Measurements from ENCODE around the gene PAFAH1B1. TPM values are rescaled to one million over a fixed set of nuclear protein-coding genes. Genes with fewer than 3 reads are reported as not detected.

The PAFAH1B1 gene
- total and polyA plus RNA-seq, 11 donors, result 32.6 to 154 (median 118) TPM

DNA sequence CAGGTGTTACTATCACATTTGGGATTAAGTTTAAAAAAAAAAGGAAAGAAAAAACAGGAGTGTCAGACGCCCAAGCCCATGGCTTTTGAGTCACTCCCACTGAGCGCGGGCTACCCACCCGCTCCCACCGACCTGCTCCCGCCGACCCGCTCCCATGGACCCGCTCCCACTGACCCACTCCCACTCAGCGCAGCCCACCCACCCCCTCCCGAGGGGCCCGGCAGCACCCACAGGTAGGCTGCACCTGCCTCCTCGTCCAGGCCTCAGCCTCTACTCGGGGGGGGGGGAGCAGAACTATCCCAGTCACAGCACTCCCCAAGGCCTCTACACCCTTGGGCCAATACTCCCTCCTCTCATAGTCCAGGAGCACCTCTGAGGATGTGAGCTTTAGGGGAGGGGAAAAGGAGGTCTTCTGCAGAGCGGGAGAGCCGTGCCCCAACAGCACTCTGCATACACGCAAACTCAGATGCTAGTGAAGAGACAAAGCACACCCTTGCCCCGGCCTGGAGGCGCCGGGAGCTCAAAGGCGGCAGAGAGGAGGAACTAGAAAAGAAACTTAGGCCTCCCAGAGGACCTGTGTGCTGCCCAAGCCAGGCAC lies 115.2 kb downstream of the PAFAH1B1 start:
- ATAC-seq, result no peak

DNA sequence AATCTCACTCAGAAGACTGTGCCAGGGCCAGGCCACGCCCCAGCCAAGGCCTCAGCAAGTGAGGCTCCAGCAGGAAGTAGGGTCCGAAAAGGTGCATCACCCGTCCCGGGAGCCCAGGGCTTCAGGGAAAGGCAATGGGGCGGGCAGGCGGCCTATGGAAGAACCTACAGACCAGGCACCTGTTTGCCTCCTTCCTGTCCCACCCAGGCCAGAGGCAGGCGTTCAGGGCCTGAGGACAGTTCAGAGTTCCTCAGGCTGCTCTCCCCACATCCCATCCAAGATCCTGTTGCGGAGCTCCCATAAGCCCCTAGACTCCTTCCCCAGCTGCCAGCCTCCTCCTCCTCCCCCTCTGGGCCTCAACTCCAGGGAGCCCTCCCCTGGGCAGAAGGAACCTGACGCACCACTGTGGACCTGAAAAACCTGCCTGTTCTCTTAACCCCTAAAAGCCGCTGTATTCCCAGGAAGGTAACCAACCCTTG lies 115.8 kb downstream of the PAFAH1B1 start:
- H3K4me3 ChIP-seq, result peak overlapping the region in 9 of 12 donors; percentile 8 to 98 (median 92)
- H3K9me3 ChIP-seq, result no peaks in the 10 kb centered on the region
- intact Hi-C loops (cut with DNase I), result loop anchor here in 1 of 10 donors (10.0 kb wide), 1 partner anchor 314 kb away; no protein-coding TSS in a partner anchor
- WGBS, 4 donors, result 47 to 55% (median 52%) methylated on average over 4 to 10 of the region's 10 CpGs
- ATAC-seq, result no peak
- peaks cover 0 to 3% (median 0%) of the 10 kb centered on the region in 9 donors for H3K36me3 ChIP-seq
- H3K27ac ChIP-seq, result peak overlapping the region in 11 of 12 donors; percentile 65 to 100 (median 87)
- DNase-seq, result peak in 1 of 5 donors; percentile 69
- peaks cover 10 to 85% (median 56%) of the 10 kb centered on the region in 12 donors for H3K4me1 ChIP-seq
- TF ChIP-seq POLR2A (IDR thresholded peaks at IDR 0.05), result no peak
- TF ChIP-seq, protein P1, sequence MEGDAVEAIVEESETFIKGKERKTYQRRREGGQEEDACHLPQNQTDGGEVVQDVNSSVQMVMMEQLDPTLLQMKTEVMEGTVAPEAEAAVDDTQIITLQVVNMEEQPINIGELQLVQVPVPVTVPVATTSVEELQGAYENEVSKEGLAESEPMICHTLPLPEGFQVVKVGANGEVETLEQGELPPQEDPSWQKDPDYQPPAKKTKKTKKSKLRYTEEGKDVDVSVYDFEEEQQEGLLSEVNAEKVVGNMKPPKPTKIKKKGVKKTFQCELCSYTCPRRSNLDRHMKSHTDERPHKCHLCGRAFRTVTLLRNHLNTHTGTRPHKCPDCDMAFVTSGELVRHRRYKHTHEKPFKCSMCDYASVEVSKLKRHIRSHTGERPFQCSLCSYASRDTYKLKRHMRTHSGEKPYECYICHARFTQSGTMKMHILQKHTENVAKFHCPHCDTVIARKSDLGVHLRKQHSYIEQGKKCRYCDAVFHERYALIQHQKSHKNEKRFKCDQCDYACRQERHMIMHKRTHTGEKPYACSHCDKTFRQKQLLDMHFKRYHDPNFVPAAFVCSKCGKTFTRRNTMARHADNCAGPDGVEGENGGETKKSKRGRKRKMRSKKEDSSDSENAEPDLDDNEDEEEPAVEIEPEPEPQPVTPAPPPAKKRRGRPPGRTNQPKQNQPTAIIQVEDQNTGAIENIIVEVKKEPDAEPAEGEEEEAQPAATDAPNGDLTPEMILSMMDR (IDR thresholded peaks at IDR 0.05), result no peak
- no peaks in the 10 kb centered on the region for H3K27me3 ChIP-seq

More for the DNA sequence above, 115.2 kb downstream of the PAFAH1B1 start:
- no peak for DNase-seq
- 65 to 73% (median 70%) methylated on average over 18 to 21 of the region's 21 CpGs for WGBS, 4 donors
- H3K4me3 ChIP-seq, result peak overlapping the region in 9 of 12 donors; percentile 8 to 98 (median 92)
- no peaks in the 10 kb centered on the region for H3K9me3 ChIP-seq
- intact Hi-C loops (cut with DNase I), result loop anchor here in 1 of 10 donors (10.0 kb wide), 1 partner anchor 314 kb away; no protein-coding TSS in a partner anchor
- H3K36me3 ChIP-seq, result peaks cover 0 to 9% (median 5%) of the 10 kb centered on the region in 9 donors
- H3K27me3 ChIP-seq, result no peaks in the 10 kb centered on the region
- H3K4me1 ChIP-seq, result peaks cover 10 to 85% (median 54%) of the 10 kb centered on the region in 12 donors
- no peak for TF ChIP-seq POLR2A (IDR thresholded peaks at IDR 0.05)
- TF ChIP-seq, protein P1 (IDR thresholded peaks at IDR 0.05), result no peak
- peak overlapping the region in 11 of 12 donors; percentile 81 to 100 (median 88) for H3K27ac ChIP-seq

DNA sequence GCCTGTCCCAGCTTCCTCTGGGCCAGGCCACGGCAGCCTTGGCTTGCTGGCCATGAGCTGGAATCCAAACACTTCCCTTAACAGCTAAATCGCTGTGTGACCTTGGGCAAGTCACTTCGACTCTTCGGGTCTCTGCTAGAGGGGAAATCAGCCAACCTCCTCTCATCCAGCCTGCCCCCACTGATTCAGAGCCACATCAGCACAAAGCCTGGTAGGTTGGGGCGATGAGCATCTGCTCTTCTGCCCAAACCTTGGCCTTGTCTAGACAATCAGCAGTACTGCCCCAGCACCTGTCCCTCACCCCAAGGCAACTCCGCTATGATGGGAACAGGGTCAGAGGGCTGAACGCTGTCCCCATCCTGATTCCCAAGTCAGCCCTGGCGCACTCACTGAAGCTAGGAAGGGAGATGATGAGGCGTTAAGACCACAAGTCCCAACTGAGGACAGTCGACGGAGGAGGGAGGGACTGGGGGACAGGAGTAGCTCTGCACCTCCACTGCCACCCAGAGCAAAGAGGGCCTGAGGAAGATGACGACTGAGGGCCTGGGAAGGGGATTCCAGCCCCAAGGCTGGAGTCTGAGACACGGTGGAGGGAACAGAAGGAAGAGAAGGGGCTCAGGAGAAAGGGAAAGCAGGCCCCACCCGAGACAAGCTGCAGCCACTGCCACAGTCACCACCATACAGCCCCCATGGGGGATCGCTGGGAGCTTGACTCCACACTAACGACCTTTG lies 116.8 kb downstream of the PAFAH1B1 start:
- Histone ChIP-seq H3K36me3 (no peaks in the 10 kb centered on the region), H3K4me3 (peak overlapping the region; percentile 57 to 98 (median 94)), H3K27me3 (no peaks in the 10 kb centered on the region), H3K27ac (peak overlapping the region in 11 of 12 donors; percentile 76 to 100 (median 89)), H3K9me3 (no peaks in the 10 kb centered on the region), H3K4me1 (peaks cover 10 to 81% (median 53%) of the 10 kb centered on the region in 12 donors)
- ATAC-seq (no peak), DNase-seq (no peak)
- WGBS, 4 donors, result 22 to 37% (median 31%) methylated on average over 15 to 16 of the region's 16 CpGs
- intact Hi-C loops (cut with DNase I), result no loop called here
- TF ChIP-seq, protein P1 (IDR thresholded peaks at IDR 0.05), result no peak
- TF ChIP-seq POLR2A (IDR thresholded peaks at IDR 0.05), result no peak

Data from heart left ventricle (tissue), 16 donors.